Kidney epithelial cell (primary cell): ENCODE results near the gene NUP58. TPM values are rescaled to one million over a fixed set of nuclear protein-coding genes. Genes with fewer than 3 reads are reported as not detected.

Source experiments
- DNase-seq: peaks from one replicate; pipeline ENCODE4 v3.0.0-alpha.2; 2010; ENCODE audit warnings: low read depth
- H3K27me3 ChIP-seq: 2 replicates; pipeline ENCODE4 v1.6.0; 2011; ENCODE audit warnings: low read length; ENCODE audit not compliant: control insufficient read depth, insufficient read depth
- H3K36me3 ChIP-seq: 2 replicates; pipeline ENCODE4 v1.5.1; 2011; ENCODE audit warnings: low read length; ENCODE audit not compliant: control insufficient read depth, insufficient read depth
- H3K4me3 ChIP-seq: 2 replicates; pipeline ENCODE4 v1.5.1; 2011; ENCODE audit warnings: low read depth, mild to moderate bottlenecking, control low read depth, low read length
- total RNA-seq: library from RNA; depleted of rRNA; stranded (reverse); fragments of >200 nt; gene quantifications from 2 replicates; pipeline ENCODE4 v1.2.3, GENCODE V29; 2015
- TF ChIP-seq, protein P1 (sequence below): IDR thresholded peaks from 2 replicates; pipeline ENCODE4 v1.5.1; 2011; ENCODE audit warnings: mild to moderate bottlenecking, moderate library complexity, low read length, control low read depth, inconsistent platforms; ENCODE audit not compliant: insufficient read depth, poor library complexity, severe bottlenecking

The NUP58 gene, protein sequence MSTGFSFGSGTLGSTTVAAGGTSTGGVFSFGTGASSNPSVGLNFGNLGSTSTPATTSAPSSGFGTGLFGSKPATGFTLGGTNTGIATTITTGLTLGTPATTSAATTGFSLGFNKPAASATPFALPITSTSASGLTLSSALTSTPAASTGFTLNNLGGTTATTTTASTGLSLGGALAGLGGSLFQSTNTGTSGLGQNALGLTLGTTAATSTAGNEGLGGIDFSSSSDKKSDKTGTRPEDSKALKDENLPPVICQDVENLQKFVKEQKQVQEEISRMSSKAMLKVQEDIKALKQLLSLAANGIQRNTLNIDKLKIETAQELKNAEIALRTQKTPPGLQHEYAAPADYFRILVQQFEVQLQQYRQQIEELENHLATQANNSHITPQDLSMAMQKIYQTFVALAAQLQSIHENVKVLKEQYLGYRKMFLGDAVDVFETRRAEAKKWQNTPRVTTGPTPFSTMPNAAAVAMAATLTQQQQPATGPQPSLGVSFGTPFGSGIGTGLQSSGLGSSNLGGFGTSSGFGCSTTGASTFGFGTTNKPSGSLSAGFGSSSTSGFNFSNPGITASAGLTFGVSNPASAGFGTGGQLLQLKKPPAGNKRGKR
- total RNA-seq: 56.0 and 90.5 TPM in 2 replicates

DNA sequence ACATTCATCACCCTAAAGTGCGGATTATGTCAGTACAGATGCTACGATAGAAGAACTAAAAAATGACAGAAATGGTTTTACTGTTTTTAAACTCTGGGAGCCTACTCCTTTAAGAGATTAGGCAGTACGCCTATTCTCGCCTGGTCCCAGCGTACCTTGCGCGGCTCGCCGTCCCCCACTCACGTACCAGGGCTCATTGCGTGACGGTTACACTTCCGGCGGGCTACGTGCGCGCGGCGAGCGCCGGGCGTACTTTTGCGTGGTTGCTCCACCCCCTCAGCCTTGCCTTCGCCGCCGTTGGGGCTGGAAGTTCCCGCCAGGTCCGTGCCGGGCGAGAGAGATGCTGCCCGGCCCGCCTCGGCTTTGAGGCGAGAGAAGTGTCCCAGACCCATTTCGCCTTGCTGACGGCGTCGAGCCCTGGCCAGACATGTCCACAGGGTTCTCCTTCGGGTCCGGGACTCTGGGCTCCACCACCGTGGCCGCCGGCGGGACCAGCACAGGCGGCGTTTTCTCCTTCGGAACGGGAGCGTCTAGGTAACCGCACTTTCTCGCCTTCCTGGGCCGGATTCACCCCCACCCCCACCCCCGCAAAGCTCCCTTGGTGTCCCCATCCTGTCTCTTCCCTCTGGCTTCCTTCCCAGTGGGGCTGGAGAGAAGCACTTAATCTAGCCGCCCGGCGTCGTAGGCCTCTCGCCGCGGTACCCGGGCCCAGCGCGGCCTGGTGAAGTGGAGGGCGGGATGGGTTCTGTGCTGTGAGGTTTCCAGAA is at the start of gene NUP58:
TSS of gene NUP58 (plus strand) at position 279 of the 767 bp plus-strand sequence. CDS start at position 428, 149 bp downstream.
- Histone ChIP-seq H3K27me3 (no peaks in the 10 kb centered on the region), H3K4me3 (peak within 1 kb of the TSS; percentile 96), H3K36me3 (no peaks in the 10 kb centered on the region)
- TF ChIP-seq, protein P1, sequence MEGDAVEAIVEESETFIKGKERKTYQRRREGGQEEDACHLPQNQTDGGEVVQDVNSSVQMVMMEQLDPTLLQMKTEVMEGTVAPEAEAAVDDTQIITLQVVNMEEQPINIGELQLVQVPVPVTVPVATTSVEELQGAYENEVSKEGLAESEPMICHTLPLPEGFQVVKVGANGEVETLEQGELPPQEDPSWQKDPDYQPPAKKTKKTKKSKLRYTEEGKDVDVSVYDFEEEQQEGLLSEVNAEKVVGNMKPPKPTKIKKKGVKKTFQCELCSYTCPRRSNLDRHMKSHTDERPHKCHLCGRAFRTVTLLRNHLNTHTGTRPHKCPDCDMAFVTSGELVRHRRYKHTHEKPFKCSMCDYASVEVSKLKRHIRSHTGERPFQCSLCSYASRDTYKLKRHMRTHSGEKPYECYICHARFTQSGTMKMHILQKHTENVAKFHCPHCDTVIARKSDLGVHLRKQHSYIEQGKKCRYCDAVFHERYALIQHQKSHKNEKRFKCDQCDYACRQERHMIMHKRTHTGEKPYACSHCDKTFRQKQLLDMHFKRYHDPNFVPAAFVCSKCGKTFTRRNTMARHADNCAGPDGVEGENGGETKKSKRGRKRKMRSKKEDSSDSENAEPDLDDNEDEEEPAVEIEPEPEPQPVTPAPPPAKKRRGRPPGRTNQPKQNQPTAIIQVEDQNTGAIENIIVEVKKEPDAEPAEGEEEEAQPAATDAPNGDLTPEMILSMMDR: no peak
- DNase-seq: peak; percentile 72

DNA sequence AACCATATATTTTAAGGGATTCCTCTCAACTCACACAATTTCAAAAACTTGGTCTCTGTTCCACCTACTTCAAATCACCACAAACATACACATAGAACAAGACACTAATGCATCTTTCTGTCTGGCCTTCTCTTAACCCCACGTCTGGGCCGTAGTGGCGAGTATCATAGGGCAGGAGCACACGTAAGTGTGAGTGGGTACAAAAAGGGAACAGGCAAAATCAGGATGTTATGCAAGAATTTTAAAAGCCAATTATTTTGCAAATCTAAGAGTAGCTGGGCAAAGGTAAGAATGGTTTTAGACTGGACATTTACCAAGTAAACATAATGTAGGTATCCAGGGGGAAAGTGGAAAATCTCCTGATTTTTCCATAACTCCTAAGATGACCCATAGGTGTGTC is 49.2 kb upstream of the NUP58 start:
- no peak overlapping the region for H3K4me3 ChIP-seq
- DNase-seq: no peak
- TF ChIP-seq, protein P1: no peak
- no peaks in the 10 kb centered on the region for H3K36me3 ChIP-seq
- no peaks in the 10 kb centered on the region for H3K27me3 ChIP-seq

DNA sequence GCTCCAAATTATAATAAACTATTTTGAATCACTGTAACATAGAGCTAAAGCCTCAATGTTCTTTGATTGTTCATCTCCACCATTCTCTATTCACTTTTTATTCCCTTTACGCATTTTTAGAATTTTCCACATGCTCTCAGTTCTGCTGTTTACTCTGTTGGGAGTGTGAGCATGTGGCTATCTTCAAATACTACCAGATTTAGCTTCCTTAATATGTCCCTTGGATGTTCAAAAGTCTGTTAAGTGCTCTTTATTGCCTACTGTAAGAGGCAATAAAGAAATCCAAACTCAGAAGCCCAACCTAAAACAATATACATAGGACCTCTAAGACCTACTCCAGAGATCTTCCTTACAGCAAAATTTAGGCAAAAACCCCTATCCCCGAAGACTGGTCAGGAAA is 48.7 kb upstream of the NUP58 start:
- Histone ChIP-seq H3K36me3 (no peaks in the 10 kb centered on the region), H3K27me3 (no peaks in the 10 kb centered on the region), H3K4me3 (no peak overlapping the region)
- no peak for DNase-seq
- TF ChIP-seq, protein P1: no peak

DNA sequence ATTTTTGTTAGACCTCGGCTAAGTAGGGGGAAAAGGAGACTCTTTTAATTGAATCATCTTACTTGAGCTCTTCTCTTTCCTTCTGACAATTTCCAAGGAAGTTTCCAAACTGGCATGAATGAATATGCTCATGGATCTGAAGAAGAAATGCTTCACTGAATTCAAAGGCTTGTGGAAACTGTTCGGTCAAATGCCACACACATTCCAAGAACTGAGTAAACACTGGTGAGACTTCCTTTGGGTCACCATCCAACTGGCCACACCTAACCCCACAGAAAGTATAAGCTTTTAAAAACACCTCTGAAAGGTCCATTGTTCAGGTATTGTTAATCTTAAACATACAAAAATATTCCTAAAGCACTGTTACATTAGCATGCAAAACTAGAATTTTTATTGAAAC is 47.7 kb upstream of the NUP58 start:
- peak; percentile 38 for DNase-seq
- TF ChIP-seq, protein P1: no peak
- no peak overlapping the region for H3K4me3 ChIP-seq
- no peaks in the 10 kb centered on the region for H3K27me3 ChIP-seq
- H3K36me3 ChIP-seq: no peaks in the 10 kb centered on the region

DNA sequence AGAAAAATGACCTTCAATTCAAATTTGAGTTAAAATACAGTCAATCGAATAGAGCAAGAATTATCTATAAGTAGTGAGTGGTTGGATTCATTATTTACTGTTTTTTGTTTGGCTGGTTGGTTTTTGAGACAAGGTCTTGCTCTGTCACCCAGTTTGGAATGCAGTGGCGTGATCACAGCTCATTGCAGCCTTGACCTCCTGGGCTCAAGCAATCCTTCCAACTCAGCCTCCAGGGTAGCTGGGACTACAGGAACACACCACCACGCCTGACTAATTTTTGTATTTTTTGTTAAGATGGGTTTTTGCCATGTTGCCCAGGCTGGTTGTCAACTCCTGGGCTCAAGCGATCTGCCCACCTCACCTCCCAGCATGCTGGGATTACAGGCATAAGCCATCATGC is 39.2 kb upstream of the NUP58 start:
- TF ChIP-seq, protein P1: no peak

More for the DNA sequence above, 39.2 kb upstream of the NUP58 start:
- DNase-seq: no peak
- H3K27me3 ChIP-seq: no peaks in the 10 kb centered on the region
- H3K36me3 ChIP-seq: no peaks in the 10 kb centered on the region
- no peak overlapping the region for H3K4me3 ChIP-seq
